Naive thymus-derived CD4-positive, alpha-beta T cell (primary cell): ENCODE data around the gene NFATC2. TPM values are rescaled to one million over a fixed set of nuclear protein-coding genes. Genes with fewer than 3 reads are reported as not detected.
"Not testable (repeated sequence)": the region's sequence is repeated elsewhere in the genome, so short reads cannot be mapped to it uniquely, and the experiment has no call there.

Experiments
- ATAC-seq: fragments of 150-1000 bp; cut with Tn5 transposase; 2 replicates; pipeline ENCODE4 v1.10.0; 2021; ENCODE audit warnings: mild to moderate bottlenecking, moderate library complexity
- CTCF ChIA-PET: fragments of 350-600 bp; sonication (Branson Sonifier 250); formaldehyde crosslinking; loops from one replicate; lab custom pipeline; 2021; ENCODE audit warnings: antibody characterized with exemption; lab: Charles Lee
- POLR2A ChIA-PET: fragments of 350-600 bp; sonication (Branson Sonifier 250); formaldehyde crosslinking; loops from one replicate; lab custom pipeline; 2021; ENCODE audit warnings: antibody characterized with exemption, inconsistent platforms; lab: Charles Lee
- DNase-seq, 9 donors: peaks; one replicate each; pipeline versions ENCODE4 v3.0.0 to v3.0.0-alpha.2; 2020 to 2022; ENCODE audit warnings: mixed read lengths in 1 of 9
- H3K27ac ChIP-seq: one replicate; pipeline ENCODE4 v1.7.0; 2013; ENCODE audit warnings: mild to moderate bottlenecking, low read depth, low read length, moderate library complexity
- H3K27me3 ChIP-seq, 2 donors: one replicate each; pipeline ENCODE4 v1.7.0; 2013; ENCODE audit warnings: low read length in 2 of 2, mild to moderate bottlenecking in 2 of 2, moderate library complexity in 2 of 2; ENCODE audit not compliant: control insufficient read depth in 2 of 2, insufficient read depth in 2 of 2
- H3K36me3 ChIP-seq, 3 experiments: 1 replicate in 2 of 3; 2 replicates in 1 of 3; pipeline ENCODE4 v1.7.0; 2013; ENCODE audit warnings: low read length in 3 of 3, mild to moderate bottlenecking in 3 of 3, moderate library complexity in 1 of 3; ENCODE audit not compliant: insufficient read depth in 3 of 3, control insufficient read depth in 2 of 3
- H3K4me1 ChIP-seq, 2 donors: one replicate each; pipeline ENCODE4 v1.7.0; 2013; ENCODE audit warnings: low read length in 2 of 2, mild to moderate bottlenecking in 2 of 2, moderate library complexity in 1 of 2; ENCODE audit not compliant: control insufficient read depth in 2 of 2, insufficient read depth in 2 of 2
- H3K4me3 ChIP-seq: 2 replicates; pipeline ENCODE4 v1.7.0; 2013; ENCODE audit warnings: mild to moderate bottlenecking, low read length
- H3K9me3 ChIP-seq, 3 experiments: 1 replicate in 2 of 3; 2 replicates in 1 of 3; pipeline ENCODE4 v1.7.0; 2013; ENCODE audit warnings: low read length in 3 of 3; ENCODE audit not compliant: control insufficient read depth in 2 of 3
- H3K27ac Mint-ChIP-seq, 9 donors: one replicate each; pipeline ENCODE4 v1.8.0; 2020 to 2022; ENCODE audit warnings: mixed read lengths in 9 of 9, mild to moderate bottlenecking in 8 of 9, moderate library complexity in 5 of 9, inconsistent platforms in 2 of 9
- H3K27me3 Mint-ChIP-seq, 5 donors: one replicate each; pipeline ENCODE4 v1.8.0; 2021 to 2022; ENCODE audit warnings: mixed read lengths in 5 of 5, mild to moderate bottlenecking in 1 of 5
- H3K36me3 Mint-ChIP-seq, 5 donors: one replicate each; pipeline ENCODE4 v1.8.0; 2020 to 2022; ENCODE audit warnings: mixed read lengths in 5 of 5, mild to moderate bottlenecking in 3 of 5, inconsistent platforms in 1 of 5
- H3K4me1 Mint-ChIP-seq, 7 donors: one replicate each; pipeline ENCODE4 v1.8.0; 2020 to 2022; ENCODE audit warnings: mixed read lengths in 7 of 7, mild to moderate bottlenecking in 3 of 7, inconsistent platforms in 1 of 7
- H3K4me3 Mint-ChIP-seq, 10 donors: one replicate each; pipeline ENCODE4 v1.8.0; 2020 to 2022; ENCODE audit warnings: mild to moderate bottlenecking in 10 of 10, mixed read lengths in 10 of 10, moderate library complexity in 6 of 10, inconsistent platforms in 2 of 10
- H3K9me3 Mint-ChIP-seq, 11 donors: one replicate each; pipeline ENCODE4 v1.8.0; 2020 to 2022; ENCODE audit warnings: mixed read lengths in 11 of 11, mild to moderate bottlenecking in 4 of 11, inconsistent platforms in 1 of 11, moderate library complexity in 1 of 11
- intact Hi-C, 2 donors: fragments of 100-400 bp; cut with micrococcal nuclease; formaldehyde crosslinking; loops; one replicate each; pipeline ENCODE4 v1.15.1; 2023
- polyA plus RNA-seq, 2 donors: library from polyadenylated mRNA; unstranded; fragments of 300-500 nt; fragmentation: Illumina TruSeq; gene quantifications; one replicate each; pipeline ENCODE4 v1.2.3, GENCODE V29; 2021
- total RNA-seq, 6 experiments: library from RNA in 5 of 6; stranded (reverse) in 5 of 6; gene quantifications; 1 replicate in 5 of 6; 2 replicates in 1 of 6; pipeline ENCODE4 v1.2.3 and lab custom pipeline; 2021 to 2026

NFATC2 gene
- total and polyA plus RNA-seq, 7 experiments from 2014 or later, result 16.6 to 66.8 (median 42.6) TPM

DNA sequence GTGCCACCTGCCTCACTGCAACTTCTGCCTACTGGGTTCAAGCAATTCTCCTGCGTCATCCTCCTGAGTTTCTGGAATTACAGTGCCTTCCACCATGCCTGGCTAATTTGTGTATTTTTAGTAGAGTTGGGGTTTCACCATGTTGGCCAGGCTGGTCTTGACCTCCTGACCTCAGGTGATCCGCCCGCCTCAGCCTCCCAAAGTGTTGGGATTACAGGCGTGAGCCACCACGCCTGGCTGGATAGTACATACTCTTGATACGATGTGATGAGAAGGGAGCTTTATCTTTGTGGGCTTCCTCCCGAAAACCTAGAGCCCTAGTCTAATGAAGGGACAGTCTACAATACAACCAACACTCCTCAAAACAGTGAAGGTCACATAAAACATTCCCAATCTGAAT is 2.4 kb downstream of the NFATC2 start:
- peak overlapping the region; percentile 68 for H3K4me3 ChIP-seq
- not testable (repeated sequence) for H3K9me3 ChIP-seq, ATAC-seq, H3K27me3 ChIP-seq, DNase-seq, H3K9me3 Mint-ChIP-seq
- ChIA-PET CTCF (interaction anchor here (1.1 to 2.3 kb wide), 2 partner anchors 26 to 55 kb away, joined by 3 to 6 read pairs; no protein-coding TSS in a partner anchor), POLR2A (interaction anchor here (1.3 to 3.5 kb wide), 2 partner anchors 26 to 40 kb away, joined by 6 to 21 read pairs; no protein-coding TSS in a partner anchor)
- Mint-ChIP-seq H3K4me3 (peak overlapping the region; percentile 45 to 100 (median 96)), H3K36me3 (peaks cover 4 to 44% (median 18%) of the 10 kb centered on the region in 5 donors), H3K27me3 (peaks cover 0 to 11% (median 0%) of the 10 kb centered on the region in 5 donors), H3K27ac (peak overlapping the region; percentile 47 to 100 (median 88)), H3K4me1 (peaks cover 52 to 73% (median 69%) of the 10 kb centered on the region in 7 donors)
- intact Hi-C loops, result loop anchor here (2.0 to 5.0 kb wide), 5 partner anchors 13 to 1728 kb away; partner anchors contain the start of gene SLC9A8 (in 1 of the 2)
- H3K27ac ChIP-seq, result peak overlapping the region; percentile 96
- H3K4me1 ChIP-seq, result peaks cover 59 to 61% of the 10 kb centered on the region in 2 donors
- H3K36me3 ChIP-seq, result peaks cover 0 to 19% (median 0%) of the 10 kb centered on the region in 3 experiments

DNA sequence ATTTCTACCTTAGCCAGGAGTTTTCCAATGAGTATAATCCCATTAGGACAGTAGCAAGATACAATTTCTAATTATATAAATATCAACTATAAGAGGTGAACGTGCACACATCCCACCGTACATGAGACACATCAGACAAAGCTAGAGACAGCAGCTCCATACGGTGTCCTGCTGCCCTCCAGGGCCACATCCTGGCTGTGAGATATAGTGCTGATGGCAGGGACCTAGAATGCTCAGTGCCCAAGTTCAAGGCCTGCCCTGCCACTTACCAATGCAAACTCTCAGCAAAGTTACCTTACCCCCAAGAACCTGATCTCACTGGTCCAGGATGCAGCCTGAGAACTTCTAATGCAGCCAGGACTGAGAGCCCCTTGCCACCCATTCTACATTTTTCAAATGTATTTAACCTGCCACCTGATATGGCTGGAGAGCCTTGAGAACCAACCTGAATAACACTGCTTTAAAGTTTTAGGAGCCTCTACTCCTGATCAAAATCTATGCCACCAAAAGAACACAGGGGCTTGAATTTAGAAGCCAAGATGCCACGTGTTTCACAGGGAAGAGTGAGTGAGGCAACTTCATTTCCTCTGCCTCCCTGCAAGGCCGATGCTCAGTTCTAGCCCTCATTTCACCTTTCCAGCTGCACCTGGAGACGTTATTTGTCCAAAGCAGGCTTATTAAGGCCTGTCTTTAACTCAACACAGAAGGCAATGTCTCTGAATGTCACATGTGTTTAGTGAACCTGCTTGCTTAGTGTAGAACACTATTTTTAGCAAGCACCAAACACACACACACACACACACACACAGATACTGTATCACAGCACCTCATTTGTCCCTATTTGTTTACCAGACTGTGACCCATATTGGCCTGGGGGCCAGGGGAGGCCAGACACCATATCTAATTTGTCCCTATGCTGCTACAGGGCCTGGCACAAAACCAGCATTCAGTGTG is 6.1 kb downstream of the NFATC2 start:
- POLR2A ChIA-PET, result interaction anchor here (0.6 to 1.0 kb wide), 3 partner anchors 7 to 22 kb away, joined by 3 to 4 read pairs (median 4); no protein-coding TSS in a partner anchor
- intact Hi-C loops, result no loop called here
- no peaks in the 10 kb centered on the region for H3K27me3 ChIP-seq
- peak overlapping the region; percentile 26 for H3K27ac ChIP-seq
- DNase-seq (no peak), ATAC-seq (no peak)
- H3K36me3 Mint-ChIP-seq, result peaks cover 4 to 51% (median 18%) of the 10 kb centered on the region in 5 donors
- peak overlapping the region; percentile 30 to 85 (median 67) for H3K27ac Mint-ChIP-seq
- CTCF ChIA-PET, result no interaction called here
- no peaks in the 10 kb centered on the region for H3K27me3 Mint-ChIP-seq
- no peaks in the 10 kb centered on the region for H3K9me3 ChIP-seq
- peaks cover 81 to 93% of the 10 kb centered on the region in 2 donors for H3K4me1 ChIP-seq
- peaks cover 0 to 19% (median 0%) of the 10 kb centered on the region in 3 experiments for H3K36me3 ChIP-seq
- H3K4me1 Mint-ChIP-seq, result peaks cover 66 to 96% (median 95%) of the 10 kb centered on the region in 7 donors
- peak overlapping the region in 9 of 10 donors; percentile 21 to 60 (median 47) for H3K4me3 Mint-ChIP-seq
- H3K4me3 ChIP-seq, result no peak overlapping the region
- peaks cover 0 to 7% (median 0%) of the 10 kb centered on the region in 11 donors for H3K9me3 Mint-ChIP-seq

DNA sequence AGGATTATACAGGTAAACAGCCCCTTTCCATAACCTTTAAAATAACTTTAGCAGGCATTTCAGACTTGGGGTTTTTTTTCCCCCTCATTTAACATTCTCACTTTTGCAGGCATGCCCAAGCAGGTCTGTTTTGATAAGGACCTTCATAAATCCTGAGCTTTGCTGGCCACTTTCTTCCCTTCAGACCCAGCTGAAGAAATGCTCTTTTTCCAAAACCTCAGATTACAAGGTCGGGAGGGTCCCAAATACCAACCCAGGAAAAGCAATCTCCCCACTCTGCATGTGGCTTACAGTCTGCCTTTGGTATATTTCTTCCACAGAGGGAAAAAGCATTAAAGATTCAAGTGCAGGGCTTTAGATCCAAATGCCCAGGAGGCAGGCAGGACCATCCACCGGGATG is 6.8 kb downstream of the NFATC2 start:
- Histone ChIP-seq H3K4me1 (peaks cover 84 to 97% of the 10 kb centered on the region in 2 donors), H3K27me3 (no peaks in the 10 kb centered on the region), H3K9me3 (no peaks in the 10 kb centered on the region), H3K27ac (no peak overlapping the region), H3K36me3 (peaks cover 0 to 19% (median 0%) of the 10 kb centered on the region in 3 experiments), H3K4me3 (no peak overlapping the region)
- ChIA-PET POLR2A (interaction anchor here (0.7 to 1.0 kb wide), 2 partner anchors 17 to 21 kb away, joined by 3 to 4 read pairs; no protein-coding TSS in a partner anchor), CTCF (no interaction called here)
- no peak for DNase-seq
- Mint-ChIP-seq H3K9me3 (peaks cover 0 to 7% (median 0%) of the 10 kb centered on the region in 11 donors), H3K4me3 (peak overlapping the region in 7 of 10 donors; percentile 5 to 60 (median 29)), H3K4me1 (peaks cover 69 to 96% (median 95%) of the 10 kb centered on the region in 7 donors), H3K27ac (peak overlapping the region; percentile 30 to 85 (median 70)), H3K27me3 (no peaks in the 10 kb centered on the region), H3K36me3 (peaks cover 4 to 51% (median 18%) of the 10 kb centered on the region in 5 donors)
- intact Hi-C loops, result no loop called here
- ATAC-seq, result no peak

DNA sequence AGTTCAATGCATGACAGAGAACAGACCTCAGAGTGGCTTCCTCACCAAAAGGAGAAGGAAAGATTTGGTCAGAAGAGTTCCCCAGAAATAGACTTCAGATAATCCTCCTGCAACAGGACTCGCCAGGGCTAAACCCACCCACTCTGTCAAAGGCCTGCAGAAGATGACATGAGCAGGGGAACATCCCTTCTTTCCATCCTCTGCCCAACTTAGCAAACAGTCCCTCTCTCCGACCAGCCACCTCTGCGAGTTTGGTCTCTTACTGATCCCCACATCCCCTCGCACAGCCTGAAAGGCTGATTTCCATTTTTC is 7.5 kb downstream of the NFATC2 start:
- intact Hi-C loops, result no loop called here
- no peak overlapping the region for H3K27ac ChIP-seq
- peak overlapping the region; percentile 53 to 85 (median 73) for H3K27ac Mint-ChIP-seq
- H3K4me1 Mint-ChIP-seq, result peaks cover 72 to 97% (median 96%) of the 10 kb centered on the region in 7 donors
- no peak for ATAC-seq
- H3K36me3 Mint-ChIP-seq, result peaks cover 4 to 49% (median 18%) of the 10 kb centered on the region in 5 donors
- peaks cover 0 to 19% (median 0%) of the 10 kb centered on the region in 3 experiments for H3K36me3 ChIP-seq
- H3K4me3 ChIP-seq, result no peak overlapping the region
- no peaks in the 10 kb centered on the region for H3K9me3 ChIP-seq
- no peak for DNase-seq
- peaks cover 80 to 97% of the 10 kb centered on the region in 2 donors for H3K4me1 ChIP-seq
- ChIA-PET POLR2A (interaction anchor here (0.6 to 1.0 kb wide), 3 partner anchors 20 to 78 kb away, joined by 3 read pairs; no protein-coding TSS in a partner anchor), CTCF (no interaction called here)
- H3K27me3 ChIP-seq, result no peaks in the 10 kb centered on the region
- peak overlapping the region in 6 of 10 donors; percentile 4 to 63 (median 23) for H3K4me3 Mint-ChIP-seq
- no peaks in the 10 kb centered on the region for H3K27me3 Mint-ChIP-seq
- H3K9me3 Mint-ChIP-seq, result peaks cover 0 to 7% (median 0%) of the 10 kb centered on the region in 11 donors

DNA sequence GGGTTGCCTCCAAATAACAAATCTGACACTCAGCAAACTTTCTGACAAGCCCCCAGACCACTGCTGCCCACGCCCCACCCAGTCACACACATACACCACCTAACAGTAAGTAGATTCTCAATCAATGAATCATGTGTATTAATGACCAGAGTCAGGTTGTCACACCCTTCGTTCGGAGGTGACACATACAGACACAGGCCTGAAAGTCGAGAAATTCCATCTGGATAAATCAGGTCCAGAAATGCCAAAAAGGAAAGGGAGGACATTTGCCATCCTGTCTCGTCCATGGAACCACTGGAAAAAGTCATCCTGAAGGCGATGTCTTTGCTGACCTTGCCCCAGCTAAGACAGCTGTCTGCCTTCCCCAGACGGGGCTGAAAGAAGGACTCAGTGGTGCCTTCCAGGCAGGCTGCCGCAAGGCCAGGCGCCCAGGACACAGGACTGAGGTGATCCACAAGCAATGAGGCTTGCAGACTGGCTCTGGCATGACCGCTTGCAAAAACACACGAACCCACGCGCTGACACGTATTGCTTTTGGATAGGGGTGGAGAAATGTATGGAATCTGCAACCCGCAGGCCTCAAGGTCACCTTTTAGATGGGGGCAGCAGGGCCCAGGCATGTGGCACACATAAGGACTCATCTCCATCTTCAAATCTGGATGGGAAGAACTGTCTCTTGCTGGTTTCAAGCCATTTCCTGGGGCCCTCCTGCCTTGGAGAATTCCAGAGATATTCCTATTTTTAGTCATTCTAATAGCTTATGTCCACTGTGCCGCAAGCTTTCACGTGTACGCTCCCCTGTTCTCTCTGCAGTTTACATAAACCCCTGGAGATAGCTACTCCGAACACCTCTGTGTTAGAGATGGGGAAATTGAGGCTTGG is 9.0 kb downstream of the NFATC2 start:
- intact Hi-C loops, result no loop called here
- Histone ChIP-seq H3K4me1 (peaks cover 75 to 94% of the 10 kb centered on the region in 2 donors), H3K4me3 (no peak overlapping the region), H3K27ac (no peak overlapping the region), H3K9me3 (no peaks in the 10 kb centered on the region), H3K36me3 (peaks cover 0 to 10% (median 0%) of the 10 kb centered on the region in 3 experiments), H3K27me3 (no peaks in the 10 kb centered on the region)
- ChIA-PET POLR2A (interaction anchor here (0.9 to 1.3 kb wide), 2 partner anchors 36 to 37 kb away, joined by 3 read pairs; no protein-coding TSS in a partner anchor), CTCF (no interaction called here)
- H3K4me3 Mint-ChIP-seq, result peak overlapping the region in 8 of 10 donors; percentile 1 to 76 (median 26)
- ATAC-seq (no peak), DNase-seq (no peak)
- peak overlapping the region in 8 of 9 donors; percentile 25 to 80 (median 63) for H3K27ac Mint-ChIP-seq
- H3K4me1 Mint-ChIP-seq, result peaks cover 73 to 97% (median 96%) of the 10 kb centered on the region in 7 donors
- no peaks in the 10 kb centered on the region for H3K27me3 Mint-ChIP-seq
- peaks cover 4 to 38% (median 11%) of the 10 kb centered on the region in 5 donors for H3K36me3 Mint-ChIP-seq
- peaks cover 0 to 7% (median 0%) of the 10 kb centered on the region in 11 donors for H3K9me3 Mint-ChIP-seq
